ENCODE results near the gene BIRC7.
"Not testable (repeated sequence)": the region's sequence is repeated elsewhere in the genome, so short reads cannot be mapped to it uniquely, and the experiment has no call there.

Gene BIRC7

DNA sequence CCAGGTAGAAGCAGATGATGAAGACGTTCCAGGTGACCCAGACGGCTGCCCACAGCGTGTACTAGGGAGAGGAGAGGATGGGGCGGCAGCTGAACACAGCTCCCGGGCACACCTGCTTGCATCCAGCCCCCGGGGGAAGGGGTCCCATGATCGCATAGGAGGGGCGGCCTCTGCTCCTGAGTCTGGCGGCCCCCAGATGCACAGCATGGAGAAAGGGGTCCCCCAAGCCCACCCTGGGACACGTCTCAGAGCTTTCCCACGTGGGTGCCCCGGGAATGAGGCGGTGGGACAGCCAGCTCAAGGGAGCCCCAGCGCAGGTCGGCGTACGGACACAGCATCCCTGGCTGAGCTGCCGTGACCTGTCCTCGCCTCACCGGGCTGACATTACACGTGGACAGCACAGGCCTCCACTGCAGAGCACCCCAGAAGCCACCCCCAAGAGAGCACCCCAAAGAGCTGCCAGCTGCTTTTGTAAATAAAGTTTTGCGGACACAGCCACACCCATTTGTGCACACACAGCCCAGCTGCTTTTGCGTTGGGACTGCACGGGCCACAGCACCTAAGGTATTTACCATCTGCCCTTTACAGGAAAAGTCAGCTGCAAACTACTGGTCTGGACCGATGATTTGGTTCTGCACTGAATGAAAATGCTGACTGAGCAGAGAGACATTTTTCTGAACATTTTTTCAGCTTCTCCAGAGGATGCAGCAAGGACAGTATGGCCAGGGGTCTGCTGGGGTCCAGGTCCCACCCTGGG is 13.3 kb downstream of the BIRC7 start:
- DNase-seq (ENCODE audit: low read depth) = no peak

GRCh38 chr20:63249891-63250290 is 14.2 kb downstream of the BIRC7 start:
- no peak for DNase-seq (ENCODE audit: low read depth)

DNA sequence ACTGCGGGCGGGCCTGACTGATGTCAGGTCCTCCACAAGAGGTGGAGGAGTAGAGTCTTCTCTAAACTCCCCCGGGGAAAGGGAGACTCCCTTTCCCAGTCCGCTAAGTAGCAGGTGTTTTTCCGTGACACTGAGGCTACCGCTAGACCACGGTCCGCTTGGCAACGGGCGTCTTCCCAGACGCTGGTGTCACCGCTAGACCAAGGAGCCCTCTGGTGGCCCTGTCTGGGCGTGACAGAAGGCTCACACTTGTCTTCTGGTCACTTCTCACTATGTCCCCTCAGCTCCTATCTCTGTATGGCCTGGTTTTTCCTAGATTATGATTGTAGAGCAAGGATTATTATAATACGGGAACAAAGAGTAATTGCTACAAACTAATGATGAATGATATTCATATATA is 15.6 kb downstream of the BIRC7 start:
- not testable (repeated sequence) for DNase-seq (ENCODE audit: low read depth)

- no peak for DNase-seq (ENCODE audit: low read depth)
Measured at GRCh38 chr20:63252284-63252711, 16.6 kb downstream of the BIRC7 start.

GRCh38 chr20:63253065-63253437 is 17.3 kb downstream of the BIRC7 start:
- DNase-seq (ENCODE audit: low read depth) = no peak

DNA sequence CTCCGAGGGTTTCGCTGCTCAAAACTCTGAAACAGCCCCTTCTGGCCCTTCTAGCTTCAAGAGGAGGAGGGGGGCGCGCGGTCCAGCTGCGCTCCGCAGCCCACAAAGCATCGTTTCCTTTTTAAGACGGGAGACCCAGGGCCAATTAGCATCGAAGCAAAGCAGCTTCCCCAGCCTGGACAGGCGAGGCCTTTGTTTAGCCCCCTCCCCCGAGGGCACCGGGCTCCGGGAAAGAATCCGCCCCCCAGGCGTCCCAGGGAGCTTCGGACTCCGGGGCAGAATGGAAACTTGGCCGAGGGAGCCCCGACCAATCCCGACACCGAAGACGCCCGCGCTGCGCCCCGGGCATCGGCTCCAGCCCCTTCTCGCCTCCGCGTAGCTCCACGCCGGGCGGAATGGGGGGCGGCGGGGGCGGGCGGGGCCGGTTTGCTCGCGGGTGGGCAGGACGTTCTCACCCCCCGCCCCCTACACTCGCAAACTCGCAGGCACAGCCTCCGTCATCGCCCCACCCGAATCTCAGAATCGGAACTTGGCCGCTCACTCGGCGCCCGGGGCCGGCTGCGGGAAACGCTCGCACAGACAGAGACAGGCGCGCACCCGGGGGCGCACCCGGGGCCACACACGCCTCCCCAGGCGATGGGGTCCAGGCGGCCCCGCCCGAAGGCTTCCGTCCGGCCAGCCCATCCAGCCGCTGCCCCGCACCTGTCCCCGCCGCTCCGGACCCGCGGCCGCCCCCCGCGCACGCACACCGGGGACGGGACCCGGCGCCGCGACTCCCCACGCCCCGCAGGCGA is 17.9 kb downstream of the BIRC7 start:
- no peak for DNase-seq (ENCODE audit: low read depth)

DNA sequence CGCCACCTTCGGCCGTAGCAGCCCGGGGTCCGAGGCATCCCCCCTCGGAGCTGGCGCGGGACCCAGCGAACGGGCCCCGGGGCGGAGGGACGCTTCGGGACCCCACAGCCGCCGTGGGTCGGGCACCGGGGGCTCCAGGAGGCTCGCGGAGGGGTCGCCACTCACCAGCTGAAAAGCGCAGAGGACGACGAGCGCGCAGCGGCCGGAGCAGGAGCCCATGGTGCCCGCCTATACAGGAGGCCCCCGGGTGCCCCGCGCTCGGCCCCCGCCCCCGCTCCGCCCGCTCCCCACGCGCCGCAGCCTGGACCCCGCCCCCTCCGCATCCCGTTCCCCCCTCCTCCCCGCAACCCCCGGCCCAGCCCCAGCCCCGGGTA is 18.5 kb downstream of the BIRC7 start, which contains the start of gene NKAIN4:
Gene NKAIN4, minus strand, starts transcription at position 232 of the 374 bp plus-strand sequence. Its CDS starts 13 bp downstream, at position 219.
- no peak for DNase-seq (ENCODE audit: low read depth)

- no peak for DNase-seq (ENCODE audit: low read depth)
Measured at GRCh38 chr20:63254606-63255384, 19.1 kb downstream of the BIRC7 start.

- no peak for DNase-seq (ENCODE audit: low read depth)
Measured at GRCh38 chr20:63255931-63256704, 20.4 kb downstream of the BIRC7 start.

DNA sequence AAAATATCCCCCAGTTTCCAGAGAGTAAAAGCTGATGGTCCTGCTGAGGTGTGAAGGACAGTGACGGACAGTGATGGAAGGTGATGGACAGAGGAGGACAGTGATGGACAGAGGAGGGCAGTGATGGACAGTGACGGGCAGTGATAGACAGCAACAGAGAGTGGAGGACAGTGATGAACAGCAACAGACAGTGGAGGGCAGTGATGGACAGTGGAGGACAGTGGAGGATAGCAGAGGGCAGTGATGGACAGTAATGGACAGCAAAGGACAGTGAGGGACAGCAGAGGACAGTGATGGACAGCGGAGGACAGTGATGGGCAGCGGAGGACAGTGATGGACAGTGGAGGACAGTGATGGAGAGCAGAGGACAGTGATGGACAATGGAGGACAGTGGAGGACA is 21.2 kb downstream of the BIRC7 start:
- DNase-seq (ENCODE audit: low read depth) = no peak

- no peak for DNase-seq (ENCODE audit: low read depth)
Measured at GRCh38 chr20:63257629-63258028, 21.9 kb downstream of the BIRC7 start.

DNA sequence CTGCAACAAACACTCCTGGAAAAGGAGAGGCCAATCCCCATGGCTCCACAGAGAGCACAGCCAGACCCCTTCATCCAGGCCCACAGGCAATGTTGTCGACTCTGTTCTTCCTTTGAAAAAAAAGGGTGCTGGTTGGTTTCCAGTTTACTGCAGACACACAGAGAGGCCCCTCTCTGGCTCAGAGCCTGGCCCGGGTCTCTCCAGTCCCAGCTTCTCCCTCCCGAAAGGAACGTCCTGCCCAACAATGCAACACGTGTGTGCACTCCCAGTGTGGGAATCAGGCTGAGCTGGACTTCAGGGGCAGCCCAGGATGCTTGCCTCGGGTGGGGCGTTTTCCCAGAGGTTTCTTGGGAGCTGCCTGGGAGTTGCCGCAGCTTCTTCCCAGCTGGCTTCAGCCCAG is 23.1 kb downstream of the BIRC7 start:
- DNase-seq (ENCODE audit: low read depth) = no peak

DNA sequence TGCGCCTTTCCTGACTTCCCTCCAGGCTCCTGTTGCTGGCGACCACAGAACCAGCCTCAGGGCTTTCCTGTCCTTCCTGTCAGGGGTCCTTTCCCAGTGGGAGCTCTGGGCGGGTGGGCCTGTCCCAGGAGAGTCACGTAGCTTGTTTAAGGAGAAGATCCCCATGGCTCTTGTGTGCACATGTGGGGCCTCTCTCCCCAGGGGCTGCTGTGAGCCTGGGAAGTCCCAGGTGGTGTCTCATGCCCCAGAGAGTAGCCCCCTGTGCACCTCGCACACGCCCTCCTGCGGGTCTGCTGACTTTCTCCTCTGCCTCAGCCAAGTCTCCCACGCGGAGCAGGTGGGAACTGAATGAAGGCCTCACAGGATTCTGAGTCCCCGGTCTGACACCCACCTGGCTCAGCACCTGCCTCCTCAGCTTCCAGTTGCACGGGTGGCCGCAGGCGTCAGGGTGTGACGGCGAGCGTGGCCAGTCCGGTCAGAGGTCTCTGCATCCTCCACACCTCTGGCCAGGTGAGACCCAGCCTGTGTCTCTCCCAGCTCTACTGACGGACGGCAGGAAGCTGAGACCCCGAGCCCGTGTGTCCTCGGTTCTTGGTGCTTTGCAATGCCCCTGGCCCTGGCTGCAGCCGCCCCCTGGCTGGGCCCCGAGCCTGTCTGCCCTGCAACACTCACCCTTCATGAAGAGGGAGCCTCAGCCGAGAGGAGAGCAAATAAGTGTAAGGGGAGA is 24.2 kb downstream of the BIRC7 start:
- DNase-seq (ENCODE audit: low read depth) = no peak

GRCh38 chr20:63260521-63260920 is 24.8 kb downstream of the BIRC7 start:
- no peak for DNase-seq (ENCODE audit: low read depth)

DNA sequence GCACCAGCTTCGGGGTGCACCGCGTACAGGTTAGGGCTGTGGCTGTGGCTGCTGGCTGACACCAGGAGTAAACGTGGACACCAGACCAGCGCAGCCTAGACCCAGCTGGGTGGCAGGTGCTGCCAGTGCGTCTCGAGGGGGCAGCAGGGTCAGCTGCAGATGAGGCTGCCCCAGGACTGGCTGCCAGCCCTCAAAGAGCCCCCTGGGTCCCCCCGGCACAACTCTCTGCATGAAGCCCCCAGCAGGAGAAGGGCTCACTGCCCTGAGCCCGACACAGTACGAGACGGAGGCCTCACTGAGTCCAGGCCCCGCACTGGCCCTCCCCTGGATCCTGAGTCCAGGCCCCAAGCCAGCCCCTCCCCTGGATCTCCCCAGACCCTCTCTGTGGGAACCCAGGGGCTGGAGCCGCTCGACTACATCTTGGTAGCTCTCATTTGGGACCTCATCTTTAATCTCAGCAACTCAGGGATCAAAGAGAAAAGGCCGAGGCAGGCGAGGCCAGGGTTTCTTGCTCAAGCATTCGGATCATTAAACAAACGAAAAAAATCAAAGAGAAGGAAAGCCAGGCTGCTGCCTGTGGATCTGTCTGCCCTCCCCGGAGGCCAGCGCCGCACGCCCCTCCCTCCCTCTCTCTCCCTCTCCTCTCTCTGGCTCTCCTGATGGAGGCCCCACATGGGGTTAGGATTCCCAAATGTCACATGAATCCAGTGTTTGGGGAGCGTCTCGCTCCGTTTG is 25.5 kb downstream of the BIRC7 start:
- DNase-seq (ENCODE audit: low read depth) = no peak

- DNase-seq (ENCODE audit: low read depth) = no peak
Measured at GRCh38 chr20:63261795-63262528, 26.3 kb downstream of the BIRC7 start.

DNA sequence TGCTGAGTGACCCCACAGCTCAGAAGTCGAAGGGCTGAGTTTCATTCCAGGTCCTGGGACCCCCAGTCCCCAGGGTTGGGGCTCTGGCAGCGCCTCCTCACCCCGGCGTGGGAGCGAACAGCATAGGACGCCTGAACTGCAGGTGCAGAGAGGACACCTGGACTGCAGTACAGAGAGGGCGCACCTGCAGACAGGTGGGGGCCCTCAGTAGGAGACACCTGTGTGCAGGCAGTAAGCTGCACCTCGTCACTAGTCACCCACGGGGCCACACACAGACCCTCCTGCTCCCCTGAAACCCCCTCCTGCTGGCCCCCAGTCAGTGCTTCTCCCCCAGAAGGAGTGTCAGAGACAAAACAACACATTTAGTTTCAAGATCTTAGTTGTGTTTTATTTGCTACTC is 27.1 kb downstream of the BIRC7 start:
- DNase-seq (ENCODE audit: low read depth) = no peak

DNA sequence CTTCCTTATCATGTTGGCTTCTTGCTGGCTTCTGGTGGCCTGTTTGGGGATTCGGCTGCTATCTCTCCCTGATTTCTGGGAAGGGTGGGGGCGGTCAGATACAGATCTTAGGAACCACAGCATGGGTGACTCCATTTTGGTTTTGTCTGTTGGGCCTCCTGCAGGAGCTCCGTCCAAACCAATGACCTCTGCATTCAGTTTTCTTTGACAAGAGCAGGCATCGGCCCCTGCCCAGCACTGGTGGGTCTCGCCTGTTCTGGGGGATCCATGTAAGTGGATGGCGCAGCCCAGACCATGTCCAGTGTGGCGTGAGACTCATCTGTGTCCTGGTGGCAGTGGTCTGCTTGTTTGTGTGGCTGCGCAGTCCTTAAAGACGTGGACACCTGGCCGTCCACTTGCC is 28.3 kb downstream of the BIRC7 start:
- no peak for DNase-seq (ENCODE audit: low read depth)

DNA sequence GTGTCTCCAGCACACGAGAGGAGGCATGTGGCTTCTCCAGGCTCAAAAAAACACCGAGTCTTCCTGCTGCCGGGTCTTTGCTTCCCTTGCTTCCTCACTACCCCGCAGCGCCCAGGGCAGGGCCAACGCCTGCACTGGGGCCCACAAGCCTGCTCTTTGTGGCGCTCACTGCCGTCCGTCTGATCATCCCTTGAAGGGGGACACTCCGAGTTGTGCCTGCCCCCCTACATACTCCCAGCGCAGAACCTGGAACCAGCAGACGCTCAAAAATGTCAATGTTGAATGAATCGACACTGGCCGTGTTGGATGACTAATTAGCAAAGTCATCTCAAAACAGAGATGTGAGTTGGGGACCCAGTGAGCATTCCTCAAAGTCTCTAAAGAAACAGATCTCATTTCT is 28.8 kb downstream of the BIRC7 start:
- no peak for DNase-seq (ENCODE audit: low read depth)
